OCI-M1 (cell line): ENCODE data around the gene DUSP22.
"Not testable (repeated sequence)": the region's sequence is repeated elsewhere in the genome, so short reads cannot be mapped to it uniquely, and the experiment has no call there.

ENCODE experiments used
- DNase-seq: peaks from one replicate; lab custom pipeline; 2025; lab: John Stamatoyannopoulos, UW

DUSP22 gene

GRCh38 chr6:364609-365540 is 72.6 kb downstream of the DUSP22 start:
- DNase-seq, result no peak

DNA sequence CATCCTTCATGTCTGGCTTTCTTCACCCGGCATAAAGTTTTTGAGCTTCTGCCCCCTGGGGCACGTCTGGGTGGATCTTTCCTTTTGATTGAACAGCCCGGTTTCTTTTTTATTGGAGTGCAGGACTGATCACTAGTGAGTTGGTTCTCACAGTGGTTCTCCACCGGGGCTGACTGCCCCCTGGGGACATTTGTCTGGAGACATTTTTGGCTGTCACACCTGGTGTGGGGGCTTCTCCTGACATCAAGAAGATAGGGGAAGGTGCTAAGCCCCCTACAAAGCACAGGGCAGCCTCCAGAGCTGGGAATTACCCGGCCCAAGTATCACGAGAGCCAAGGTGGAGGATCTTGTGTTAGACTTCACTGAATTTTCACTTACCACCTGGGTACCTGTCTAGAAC is 73.5 kb downstream of the DUSP22 start:
- no peak for DNase-seq

DNA sequence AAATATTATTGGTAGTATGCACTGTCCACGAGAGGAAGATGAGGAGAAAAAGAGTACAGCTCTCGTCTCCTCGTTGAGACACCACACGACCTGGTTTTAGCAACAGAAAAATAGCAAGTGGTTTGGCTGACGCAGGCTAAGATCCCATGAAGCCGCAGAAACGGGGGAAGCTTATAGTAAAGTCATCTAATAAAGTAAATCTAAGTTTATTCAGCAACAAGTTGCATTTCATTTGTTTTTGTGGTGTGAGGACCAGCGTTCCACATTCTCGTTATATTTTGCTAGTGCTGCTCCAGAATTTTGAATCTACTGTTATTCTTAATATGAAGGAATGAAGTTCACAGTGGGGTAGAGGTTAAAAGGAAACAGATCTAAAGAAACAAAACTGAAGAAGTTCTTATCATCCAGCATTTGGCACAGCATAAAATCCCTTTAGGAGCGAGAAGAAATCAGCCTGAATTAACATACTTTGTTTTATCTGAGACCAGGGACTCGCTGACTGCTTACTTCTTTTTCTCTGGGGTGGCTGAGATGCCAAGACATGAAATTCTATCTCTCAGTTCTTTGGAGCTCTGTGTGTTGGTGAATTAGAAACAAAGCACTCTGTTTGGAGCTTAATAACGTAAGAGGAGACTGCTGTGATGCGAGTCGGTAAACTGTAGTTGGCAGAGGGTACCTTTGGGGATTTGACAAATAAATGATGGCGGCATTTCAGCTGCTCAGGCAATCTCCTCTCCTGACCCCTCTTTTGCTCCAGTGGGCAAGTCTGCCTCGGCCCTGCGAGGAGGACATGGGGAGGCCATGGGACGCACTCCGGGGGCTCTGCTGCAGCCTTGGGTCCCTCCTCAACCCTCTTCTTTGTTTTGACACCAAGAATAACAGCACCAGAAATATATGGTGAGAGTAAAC is 74.4 kb downstream of the DUSP22 start:
- DNase-seq, result no peak

GRCh38 chr6:367298-367794 is 75.1 kb downstream of the DUSP22 start:
- DNase-seq, result no peak

GRCh38 chr6:367891-368630 is 75.8 kb downstream of the DUSP22 start:
- DNase-seq, result no peak

- no peak for DNase-seq
These were observed 77.5 kb downstream of the DUSP22 start for GRCh38 chr6:369559-370431.

DNA sequence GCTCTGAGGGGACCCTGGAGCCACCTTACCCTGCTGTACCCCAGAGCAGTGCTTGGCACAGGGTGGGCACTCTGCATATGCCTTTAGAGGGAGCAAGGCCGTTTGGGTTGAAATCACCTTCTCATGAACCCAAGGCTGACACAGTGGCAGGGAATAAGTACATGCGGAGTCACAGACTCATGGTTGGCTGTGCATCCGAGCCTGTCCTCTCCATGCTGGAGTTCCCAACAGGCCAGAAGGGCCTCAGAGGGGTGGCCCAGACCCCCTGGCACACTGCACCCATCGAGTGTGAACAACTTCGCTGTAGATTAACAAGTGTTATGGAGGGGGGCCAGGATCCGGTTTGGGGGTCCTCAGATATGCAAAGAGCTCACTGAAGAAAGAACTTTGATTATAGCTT is 78.3 kb downstream of the DUSP22 start:
- no peak for DNase-seq

DNA sequence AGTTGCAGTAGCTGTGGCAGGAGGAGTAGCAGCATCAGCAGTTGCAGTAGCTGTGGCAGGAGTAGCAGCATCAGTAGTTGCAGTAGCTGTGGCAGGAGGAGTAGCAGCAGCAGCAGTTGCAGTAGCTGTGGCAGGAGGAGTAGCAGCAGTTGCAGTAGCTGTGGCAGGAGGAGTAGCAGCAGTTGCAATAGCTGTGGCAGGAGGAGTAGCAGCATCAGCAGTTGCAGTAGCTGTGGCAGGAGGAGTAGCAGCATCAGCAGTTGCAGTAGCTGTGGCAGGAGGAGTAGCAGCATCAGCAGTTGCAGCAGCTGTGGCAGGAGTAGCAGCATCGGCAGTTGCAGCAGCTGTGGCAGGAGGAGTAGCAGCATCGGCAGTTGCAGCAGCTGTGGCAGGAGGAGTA is 79.6 kb downstream of the DUSP22 start:
- not testable (repeated sequence) for DNase-seq

DNA sequence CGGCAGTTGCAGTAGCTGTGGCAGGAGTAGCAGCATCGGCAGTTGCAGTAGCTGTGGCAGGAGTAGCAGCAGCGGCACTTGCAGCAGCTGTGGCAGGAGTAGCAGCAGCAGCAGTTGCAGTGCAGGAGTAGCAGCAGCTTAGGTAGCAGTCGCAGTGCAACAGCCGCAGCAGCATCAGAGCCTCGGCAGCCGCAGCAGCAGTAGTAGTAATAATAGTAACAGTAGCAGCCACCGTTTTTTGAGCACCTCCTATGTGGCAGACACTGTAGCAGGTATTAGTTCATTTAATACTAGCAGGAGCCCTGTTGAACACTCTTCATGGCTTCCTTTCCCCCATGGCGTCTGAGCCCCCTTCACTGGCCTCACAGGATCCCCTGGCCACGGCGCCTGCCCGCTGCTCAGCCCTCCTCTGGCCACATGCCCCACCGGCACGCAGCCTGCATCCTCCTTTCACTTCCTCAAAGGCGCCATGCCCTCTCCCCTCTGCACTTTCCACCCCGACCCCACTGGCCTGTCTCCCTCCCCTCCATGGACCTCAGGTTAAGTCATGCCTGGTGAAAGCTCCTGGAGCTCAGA is 80.1 kb downstream of the DUSP22 start:
- DNase-seq, result no peak

DNA sequence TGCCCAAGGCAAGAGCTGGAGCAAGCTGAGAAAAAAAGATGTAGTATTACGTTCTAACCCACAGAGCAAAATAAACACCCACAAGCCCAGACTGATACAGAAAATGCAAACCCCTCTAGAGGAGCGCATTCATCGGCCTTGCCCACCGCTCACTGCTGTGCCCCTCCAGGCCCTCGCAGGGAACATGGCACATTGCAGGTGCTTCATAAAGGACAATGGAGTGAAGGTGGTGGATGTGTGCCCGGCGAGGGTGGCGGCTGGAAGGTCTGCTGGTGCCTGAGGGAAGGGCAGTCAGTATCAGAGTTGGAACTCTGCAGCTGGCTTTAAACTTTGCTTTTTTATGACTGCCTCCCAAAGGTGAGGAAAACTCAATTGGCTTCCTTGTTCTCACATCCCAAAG is 80.7 kb downstream of the DUSP22 start:
- DNase-seq, result no peak

- DNase-seq, result no peak
These were observed 81.8 kb downstream of the DUSP22 start for GRCh38 chr6:373773-374724.

DNA sequence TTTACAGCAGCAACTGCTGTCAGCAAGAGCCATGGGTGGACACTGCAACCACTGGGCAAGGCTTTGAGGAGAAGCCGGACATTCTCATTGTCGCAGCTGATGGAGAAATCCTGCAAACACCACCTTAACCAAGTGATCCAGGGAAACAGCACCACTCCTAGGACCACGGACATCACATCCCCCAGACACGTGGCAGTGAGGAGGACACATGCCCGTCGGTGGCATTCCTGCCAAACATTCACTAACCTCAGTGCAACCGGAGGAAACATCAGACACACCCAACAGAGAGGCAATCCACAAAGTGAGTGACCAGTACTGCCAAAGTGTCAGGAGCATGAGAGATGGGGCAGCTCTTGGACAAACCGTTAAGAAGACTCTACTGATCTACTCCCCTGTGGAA is 82.7 kb downstream of the DUSP22 start:
- no peak for DNase-seq

- DNase-seq, result no peak
These were observed 84.7 kb downstream of the DUSP22 start for GRCh38 chr6:376827-377640.

DNA sequence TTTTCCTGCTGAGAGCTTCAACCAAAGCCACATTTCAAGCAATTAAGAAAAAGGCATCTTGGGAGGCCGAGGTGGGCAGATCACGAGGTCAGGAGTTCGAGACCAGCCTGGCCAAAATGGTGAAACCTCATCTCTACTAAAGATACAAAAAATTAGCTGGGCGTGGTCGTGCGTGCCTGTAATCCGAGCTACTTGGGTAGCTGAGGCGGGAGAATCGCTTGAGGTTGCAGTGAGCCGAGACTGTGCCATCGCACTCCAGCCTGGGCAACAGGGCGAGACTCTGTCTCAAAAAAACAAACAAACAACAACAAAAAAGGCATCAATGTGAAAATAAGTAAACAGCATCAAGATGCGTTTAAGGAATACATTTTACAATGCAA is 85.3 kb downstream of the DUSP22 start:
- DNase-seq, result not testable (repeated sequence)

- no peak for DNase-seq
These were observed 86.0 kb downstream of the DUSP22 start for GRCh38 chr6:378090-378957.

DNA sequence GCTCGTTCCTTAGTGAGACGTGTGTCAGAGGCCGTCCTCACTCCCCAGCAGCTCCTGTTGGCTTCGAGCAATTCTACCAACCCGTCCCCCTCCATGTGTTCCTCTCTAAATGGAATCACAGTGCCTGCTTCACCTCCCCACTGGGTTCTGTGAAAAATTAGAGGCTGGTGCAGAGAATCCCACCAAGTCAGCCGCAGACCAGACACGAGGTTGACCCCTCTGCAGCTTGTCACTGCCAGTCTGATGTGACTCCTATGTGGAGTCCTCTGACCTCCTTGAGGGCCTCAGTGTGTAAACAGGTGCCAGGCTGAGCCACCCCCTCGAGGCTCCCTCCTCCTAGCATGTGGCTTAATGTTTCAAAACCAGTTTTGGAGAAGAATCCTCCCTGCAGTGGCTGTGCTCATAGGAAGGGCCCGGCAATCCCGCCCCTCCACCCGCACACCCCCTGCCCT is 86.7 kb downstream of the DUSP22 start:
- no peak for DNase-seq

GRCh38 chr6:379410-380181 is 87.3 kb downstream of the DUSP22 start:
- DNase-seq, result no peak
